HEK293 (cell line): ENCODE data around the gene FILIP1L.

Experiments
- CTCF ChIA-PET: fragments of 350-600 bp; formaldehyde crosslinking; extraction: SDS; loops from one replicate; lab custom pipeline; 2021; ENCODE audit warnings: antibody characterized with exemption; lab: Yijun Ruan, JAX
- POLR2A ChIA-PET: fragments of 300-600 bp; formaldehyde crosslinking; extraction: SDS; loops from one replicate; lab custom pipeline; 2020; ENCODE audit warnings: antibody characterized with exemption, inconsistent platforms; lab: Yijun Ruan, JAX
- H3K27ac ChIP-seq: fragments of 200-500 bp; sonication (Bioruptor generic); 2 replicates; pipeline ENCODE4 v1.5.1; 2014; ENCODE audit warnings: low read depth, low read length, control low read depth, inconsistent platforms; ENCODE audit errors: extremely low read depth
- H3K36me3 ChIP-seq, 2 experiments: fragments of 200-500 bp in 1 of 2; sonication (Bioruptor generic) in 1 of 2; 1 replicate in 1 of 2; 2 replicates in 1 of 2; pipeline ENCODE4 v1.5.1; 2014 to 2017; ENCODE audit warnings: inconsistent platforms in 2 of 2, low read length in 2 of 2; ENCODE audit not compliant: control insufficient read depth in 2 of 2, insufficient read depth in 1 of 2
- H3K4me1 ChIP-seq: fragments of 200-500 bp; sonication (Bioruptor generic); 2 replicates; pipeline ENCODE4 v1.5.1; 2014; ENCODE audit warnings: mild to moderate bottlenecking, low read length, inconsistent platforms; ENCODE audit not compliant: control insufficient read depth, insufficient read depth
- H3K4me3 ChIP-seq: 2 replicates; pipeline ENCODE4 v1.5.1; 2011; ENCODE audit warnings: low read depth, mild to moderate bottlenecking, control low read depth, low read length, moderate library complexity
- H3K9me3 ChIP-seq: fragments of 200-500 bp; sonication (Bioruptor generic); 2 replicates; pipeline ENCODE4 v1.5.1; 2014; ENCODE audit warnings: low read depth, low read length, inconsistent platforms; ENCODE audit not compliant: control insufficient read depth, insufficient read depth
- AEBP2 ChIP-seq: fragments of 450-650 bp; formaldehyde crosslinking; IDR thresholded peaks from 2 replicates; pipeline ENCODE4 v1.5.1; 2016; ENCODE audit warnings: missing biosample characterization, missing genetic modification characterization, borderline replicate concordance
- FEZF1 ChIP-seq: fragments of 450-650 bp; formaldehyde crosslinking; IDR thresholded peaks from 2 replicates; pipeline ENCODE4 v1.5.1; 2016; ENCODE audit warnings: missing biosample characterization, missing genetic modification characterization
- SCRT1 ChIP-seq: fragments of 450-650 bp; formaldehyde crosslinking; IDR thresholded peaks from 2 replicates; pipeline ENCODE4 v1.5.1; 2016; ENCODE audit warnings: missing biosample characterization, missing genetic modification characterization, borderline replicate concordance
- SCRT2 ChIP-seq: fragments of 450-650 bp; formaldehyde crosslinking; IDR thresholded peaks from 2 replicates; pipeline ENCODE4 v1.5.1; 2016; ENCODE audit warnings: missing biosample characterization, missing genetic modification characterization
- ZFP37 ChIP-seq: fragments of 450-650 bp; formaldehyde crosslinking; IDR thresholded peaks from 2 replicates; pipeline ENCODE4 v1.5.1; 2016; ENCODE audit warnings: missing biosample characterization, missing genetic modification characterization
- ZNF2 ChIP-seq: fragments of 450-650 bp; formaldehyde crosslinking; IDR thresholded peaks from 2 replicates; pipeline ENCODE4 v1.5.1; 2016; ENCODE audit warnings: missing biosample characterization, missing genetic modification characterization
- ZNF473 ChIP-seq: fragments of 450-650 bp; formaldehyde crosslinking; IDR thresholded peaks from 2 replicates; pipeline ENCODE4 v1.5.1; 2017; ENCODE audit warnings: missing biosample characterization, missing genetic modification characterization
- ZNF510 ChIP-seq: fragments of 450-650 bp; formaldehyde crosslinking; IDR thresholded peaks from 2 replicates; pipeline ENCODE4 v1.5.1; 2018; ENCODE audit warnings: mild to moderate bottlenecking, missing genetic modification characterization, missing biosample characterization; ENCODE audit not compliant: insufficient replicate concordance
- ZNF518A ChIP-seq: fragments of 450-650 bp; formaldehyde crosslinking; conservative IDR thresholded peaks from 2 replicates; pipeline ENCODE4 v1.5.1; 2016; ENCODE audit warnings: low read depth, missing biosample characterization, missing genetic modification characterization
- ZNF623 ChIP-seq: fragments of 450-650 bp; formaldehyde crosslinking; IDR thresholded peaks from 2 replicates; pipeline ENCODE4 v1.5.1; 2016; ENCODE audit warnings: missing biosample characterization, missing genetic modification characterization
- ZNF704 ChIP-seq: fragments of 450-650 bp; formaldehyde crosslinking; IDR thresholded peaks from 2 replicates; pipeline ENCODE4 v1.5.1; 2016; ENCODE audit warnings: missing biosample characterization, missing genetic modification characterization
- ZNF843 ChIP-seq: fragments of 450-650 bp; formaldehyde crosslinking; IDR thresholded peaks from 2 replicates; pipeline ENCODE4 v1.5.1; 2016; ENCODE audit warnings: missing biosample characterization, missing genetic modification characterization
- ZSCAN18 ChIP-seq: fragments of 450-650 bp; formaldehyde crosslinking; IDR thresholded peaks from 2 replicates; pipeline ENCODE4 v1.5.1; 2016; ENCODE audit warnings: missing biosample characterization, missing genetic modification characterization
- TF ChIP-seq, protein P1 (sequence below): fragments of 450-650 bp; formaldehyde crosslinking; IDR thresholded peaks from 2 replicates; pipeline ENCODE4 v1.5.1; 2017; ENCODE audit warnings: missing biosample characterization, missing genetic modification characterization

FILIP1L gene

GRCh38 chr3:99838755-99839154, 275.5 kb downstream of the FILIP1L start:
- Histone ChIP-seq H3K9me3 (no peaks in the 10 kb centered on the region), H3K4me3 (no peak overlapping the region), H3K36me3 (no peaks in the 10 kb centered on the region), H3K4me1 (peaks cover under 1% of the 10 kb centered on the region; the same call in 1 of the 2 replicates), H3K27ac (no peak overlapping the region)
- no peak for TF ChIP-seq ZNF510 (tag by site-specific recombination)
- no peak for TF ChIP-seq ZNF473
- TF ChIP-seq, protein P1, sequence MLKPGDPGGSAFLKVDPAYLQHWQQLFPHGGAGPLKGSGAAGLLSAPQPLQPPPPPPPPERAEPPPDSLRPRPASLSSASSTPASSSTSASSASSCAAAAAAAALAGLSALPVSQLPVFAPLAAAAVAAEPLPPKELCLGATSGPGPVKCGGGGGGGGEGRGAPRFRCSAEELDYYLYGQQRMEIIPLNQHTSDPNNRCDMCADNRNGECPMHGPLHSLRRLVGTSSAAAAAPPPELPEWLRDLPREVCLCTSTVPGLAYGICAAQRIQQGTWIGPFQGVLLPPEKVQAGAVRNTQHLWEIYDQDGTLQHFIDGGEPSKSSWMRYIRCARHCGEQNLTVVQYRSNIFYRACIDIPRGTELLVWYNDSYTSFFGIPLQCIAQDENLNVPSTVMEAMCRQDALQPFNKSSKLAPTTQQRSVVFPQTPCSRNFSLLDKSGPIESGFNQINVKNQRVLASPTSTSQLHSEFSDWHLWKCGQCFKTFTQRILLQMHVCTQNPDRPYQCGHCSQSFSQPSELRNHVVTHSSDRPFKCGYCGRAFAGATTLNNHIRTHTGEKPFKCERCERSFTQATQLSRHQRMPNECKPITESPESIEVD (tag by site-specific recombination): no peak
- no peak for TF ChIP-seq ZNF518A
- TF ChIP-seq ZNF843 (tag by site-specific recombination): no peak
- peak; percentile 58; the same call in 1 of the 2 replicates for TF ChIP-seq SCRT1 (tag by site-specific recombination)
- TF ChIP-seq SCRT2 (tag by site-specific recombination): peak; percentile 87
- CTCF ChIA-PET: no interaction called here
- POLR2A ChIA-PET: interaction anchor here (0.5 kb wide), 1 partner anchor 388 kb away, joined by 5 read pairs; no protein-coding TSS in a partner anchor

- Histone ChIP-seq H3K4me1 (peaks cover 6% of the 10 kb centered on the region; the same call in 1 of the 2 replicates), H3K9me3 (no peaks in the 10 kb centered on the region), H3K36me3 (no peaks in the 10 kb centered on the region), H3K4me3 (no peak overlapping the region), H3K27ac (no peak overlapping the region)
- ChIA-PET CTCF (interaction anchor here (0.7 to 1.6 kb wide), 3 partner anchors 9 to 1944 kb away, joined by 3 to 5 read pairs (median 3); no protein-coding TSS in a partner anchor), POLR2A (no interaction called here)
- TF ChIP-seq AEBP2 (no peak), ZSCAN18 (tag by site-specific recombination) (no peak), ZNF704 (tag by site-specific recombination) (no peak), ZFP37 (tag by site-specific recombination) (no peak), ZNF2 (tag by site-specific recombination) (no peak), FEZF1 (tag by site-specific recombination) (no peak), ZNF623 (no peak)
Observed at GRCh38 chr3:99837715-99838114, 276.6 kb downstream of the FILIP1L start.
